Activated T-helper 1 cell treated with anti-CD3 and anti-CD28 coated beads, Interleukin-2, amount 50 U/mL, for 16 hours (primary cell): Measurements from ENCODE around the gene INSIG2.

Experiments
- DNase-seq, 2 donors: peaks; one replicate each; pipeline ENCODE4 v3.0.0-alpha.2; 2020; ENCODE audit warnings: low read depth in 1 of 2, low spot score in 1 of 2

The INSIG2 gene

DNA sequence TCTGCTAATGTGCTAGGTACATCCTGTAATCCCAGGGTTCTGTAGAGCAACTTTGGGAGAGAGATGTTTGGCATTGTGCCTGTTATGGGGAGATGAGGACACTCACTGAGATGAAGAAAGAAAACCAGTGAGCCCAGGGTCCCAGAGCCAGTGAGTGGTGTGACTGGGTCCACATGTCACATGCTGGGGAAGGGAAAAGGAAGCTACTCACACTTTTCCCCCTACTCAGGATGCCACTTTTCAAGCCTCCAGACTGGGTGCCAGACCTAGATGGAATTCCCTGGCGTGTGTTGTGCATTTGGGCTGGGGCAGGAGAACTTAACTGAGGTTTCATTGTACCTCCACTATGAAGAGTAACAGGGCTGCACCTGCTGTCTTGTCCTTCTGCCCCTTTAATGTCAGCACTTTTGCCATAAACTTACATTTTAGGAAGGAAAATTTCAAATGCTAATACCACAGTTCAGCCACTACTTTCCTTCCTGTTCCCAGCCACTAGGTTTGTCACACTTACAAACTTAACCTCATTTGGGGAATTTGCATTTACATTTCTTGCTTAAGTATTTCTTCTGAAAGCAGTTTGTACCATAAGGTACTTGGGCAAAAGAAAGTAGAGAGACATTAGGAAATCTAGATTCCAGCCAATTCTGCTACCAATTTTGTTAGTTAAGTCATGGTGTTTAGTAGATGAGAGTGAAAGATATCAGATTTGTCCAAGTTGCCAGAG, 10.2 kb downstream of the INSIG2 start:
- no peak for DNase-seq

DNA sequence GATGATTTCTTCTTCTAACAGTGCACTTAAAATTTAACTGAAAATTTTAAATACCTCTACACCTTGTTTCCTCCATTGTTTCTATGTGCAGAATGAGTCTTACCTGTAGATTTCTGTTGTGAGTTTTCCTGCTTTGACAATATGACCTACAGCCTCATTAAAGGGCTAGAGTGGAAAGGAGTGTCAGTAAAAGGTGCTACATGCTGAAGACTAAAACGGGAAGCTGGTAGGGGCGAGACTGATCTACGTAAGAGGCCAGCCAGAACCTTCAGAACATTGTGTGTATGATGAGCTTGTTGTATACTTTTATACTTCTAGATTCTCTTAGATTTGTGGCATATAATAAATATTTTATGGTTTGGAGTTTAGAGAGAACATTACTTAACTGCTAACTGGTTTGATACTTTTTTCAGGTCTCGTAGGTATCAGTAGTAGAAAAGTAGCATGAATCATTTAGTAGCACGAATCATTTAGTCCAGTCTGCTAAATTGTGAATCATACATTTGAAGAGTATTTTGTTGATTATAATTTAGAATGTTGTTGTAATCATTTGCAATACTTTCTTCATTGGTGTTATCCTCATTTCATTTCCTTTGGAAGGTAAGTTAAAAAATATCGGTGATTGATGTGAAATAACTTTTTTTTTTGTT, 14.3 kb downstream of the INSIG2 start:
- no peak for DNase-seq

DNA sequence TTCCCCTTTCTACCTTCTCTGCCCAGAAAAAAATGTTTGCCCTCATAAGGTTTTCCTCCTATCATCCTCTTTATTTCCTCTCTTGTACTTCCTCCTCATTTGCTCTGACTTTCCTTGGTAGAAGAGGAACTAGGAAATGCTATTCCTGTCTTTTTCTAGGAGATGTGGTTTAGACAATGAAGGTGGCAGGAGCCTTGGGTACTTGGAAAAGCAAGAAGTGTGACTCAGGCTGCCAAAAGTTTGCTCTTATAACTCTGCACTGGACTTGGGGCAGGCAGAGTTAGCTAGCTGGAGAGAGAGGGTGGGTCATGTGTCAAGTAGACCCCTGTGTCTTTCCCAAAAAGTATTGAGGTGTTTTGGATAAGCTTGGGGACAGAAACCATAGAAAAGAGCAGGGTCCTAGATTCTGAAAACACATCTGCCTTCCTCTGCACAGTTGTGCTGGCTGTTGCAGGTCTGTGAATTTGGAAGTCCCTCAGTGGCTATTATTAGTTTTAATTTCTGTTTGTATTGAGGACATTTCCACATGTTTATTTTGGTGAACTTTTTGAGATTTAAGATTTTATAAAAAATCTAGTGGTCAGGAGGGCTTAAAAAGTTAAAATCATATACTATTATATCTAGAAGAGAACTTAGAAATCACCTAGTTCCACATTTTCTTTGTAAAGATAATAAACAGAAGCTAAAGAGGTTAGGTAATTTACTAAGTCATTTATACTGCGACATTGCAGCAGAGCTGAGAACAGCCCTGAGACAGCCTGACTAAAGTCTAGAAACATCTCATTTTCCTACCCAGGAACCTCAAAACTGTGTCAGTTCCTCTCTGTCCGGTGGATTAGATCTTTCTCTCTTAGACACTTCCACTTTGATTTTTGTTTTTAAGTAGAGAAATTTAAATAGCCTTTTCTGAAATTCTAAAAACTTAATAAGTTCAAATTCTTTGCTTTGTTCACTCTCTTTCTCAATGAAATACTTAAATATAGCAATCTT, 16.0 kb downstream of the INSIG2 start:
- DNase-seq = no peak

DNA sequence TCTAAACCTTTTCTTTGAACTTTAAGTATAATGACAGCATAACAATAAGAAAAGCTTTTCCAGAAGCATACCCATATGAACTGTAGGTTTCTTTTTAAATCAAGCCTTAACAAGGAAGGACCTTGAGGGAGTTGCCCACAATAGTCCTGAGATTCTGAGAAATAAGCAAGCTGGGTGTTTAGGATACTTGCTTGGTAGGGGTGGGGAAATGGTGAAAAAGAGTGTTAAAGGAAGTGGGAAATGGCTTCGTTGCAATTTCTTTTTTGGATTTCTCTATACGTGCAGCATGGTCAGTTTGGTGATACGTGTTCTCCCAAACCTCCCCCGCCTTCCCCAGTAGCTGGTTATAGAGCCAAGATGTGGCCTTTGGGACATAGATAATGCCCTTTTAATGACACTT, 17.2 kb downstream of the INSIG2 start:
- no peak for DNase-seq

DNA sequence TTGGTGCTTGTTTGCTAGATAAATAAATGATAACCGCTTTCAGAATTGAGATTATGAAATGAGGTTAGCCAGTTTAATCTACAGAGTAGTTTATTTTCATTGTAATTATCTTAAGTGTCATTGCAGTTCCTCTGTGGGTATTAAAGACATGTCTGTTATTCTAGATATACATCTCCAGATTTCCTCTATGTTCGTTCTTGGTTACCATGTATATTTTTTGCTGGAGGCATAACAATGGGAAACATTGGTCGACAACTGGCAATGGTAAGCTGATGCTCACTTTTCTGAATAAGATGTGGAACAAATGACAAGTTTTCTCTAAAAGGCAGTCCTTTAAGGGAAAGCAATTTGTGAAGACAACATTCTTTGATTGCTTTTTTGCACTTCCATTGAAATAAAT, 18.7 kb downstream of the INSIG2 start:
- DNase-seq = no peak

DNA sequence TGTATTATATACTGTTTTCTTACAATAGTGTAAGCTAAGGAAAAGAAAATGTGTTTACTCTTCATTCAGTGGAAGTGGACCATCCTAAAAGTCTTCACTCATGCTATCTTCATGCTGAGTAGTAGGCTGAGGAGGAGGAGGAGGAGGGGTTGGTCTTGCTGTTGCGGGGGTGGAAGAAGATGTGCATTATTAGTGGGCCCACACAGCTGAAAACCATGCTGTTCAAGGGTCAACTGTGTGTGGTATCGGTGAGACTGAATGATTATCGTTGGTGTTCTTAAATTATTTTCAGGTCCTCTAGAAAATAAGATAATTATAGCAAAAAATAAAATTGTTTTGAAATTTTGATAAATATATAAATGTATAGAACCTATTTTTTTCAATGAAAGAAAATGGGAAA, 22.0 kb downstream of the INSIG2 start:
- DNase-seq = no peak

DNA sequence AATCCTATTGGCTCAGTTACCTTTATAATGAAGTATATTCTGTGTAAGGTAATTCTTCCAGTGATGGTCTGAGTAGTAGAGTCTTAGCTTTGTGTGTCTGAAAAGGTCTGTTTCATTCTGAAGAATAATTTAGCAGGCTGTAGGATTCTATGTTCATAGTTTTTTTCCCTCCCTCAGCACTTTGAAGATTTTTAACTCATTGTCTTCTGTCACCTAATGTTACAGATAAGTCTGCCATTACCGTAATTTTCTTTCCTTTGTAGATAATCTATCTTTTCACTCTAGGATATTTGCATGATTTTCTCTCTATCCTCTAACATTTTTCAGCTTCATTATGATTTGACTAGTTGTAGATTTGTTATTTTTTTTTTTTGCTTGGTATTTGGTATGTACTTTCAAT, 22.7 kb downstream of the INSIG2 start:
- DNase-seq = no peak

DNA sequence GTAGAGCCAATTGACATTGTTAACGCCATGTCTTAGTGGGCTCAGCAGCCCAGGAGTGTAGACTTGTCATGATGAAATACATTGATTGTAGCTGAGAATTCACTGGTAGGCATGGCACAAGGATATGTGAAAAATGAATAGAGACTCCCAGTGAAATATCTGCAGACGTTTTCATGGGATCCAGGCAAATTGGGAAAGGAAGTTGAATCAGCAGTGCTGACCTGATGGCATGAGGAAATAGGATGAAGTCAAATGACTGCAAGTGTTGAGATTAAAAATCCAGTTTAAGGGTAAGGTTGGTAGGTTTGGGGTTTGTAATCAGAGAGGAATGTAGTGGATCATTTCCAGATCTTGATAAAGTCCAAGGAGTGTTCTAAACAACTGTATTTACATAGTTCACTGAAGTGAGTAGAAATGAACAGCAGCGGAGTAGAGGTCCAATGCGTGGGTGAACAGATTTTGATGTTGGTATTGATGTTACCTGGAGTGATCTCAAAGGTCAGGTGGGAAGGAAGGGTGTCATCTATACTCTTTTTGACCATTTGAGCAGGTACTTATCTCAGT, 24.6 kb downstream of the INSIG2 start:
- no peak for DNase-seq

DNA sequence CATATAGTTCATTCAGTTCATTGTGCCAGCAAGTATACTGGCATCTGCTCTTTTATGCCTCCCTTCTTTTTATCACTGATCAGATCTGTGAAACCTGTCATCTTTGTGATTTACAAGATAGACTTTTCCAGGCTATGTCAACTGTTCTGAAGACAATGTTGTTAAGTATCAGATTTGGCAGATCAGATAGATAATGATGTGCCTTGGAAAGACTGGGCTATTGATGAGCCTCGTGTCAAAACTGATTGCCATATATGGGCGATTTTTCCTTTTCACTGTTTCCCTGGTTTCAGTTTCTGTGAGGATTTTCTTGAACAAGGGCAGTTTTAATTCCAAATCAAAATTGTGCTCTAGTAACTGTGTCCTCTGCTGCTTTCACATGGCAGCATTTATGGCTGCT, 26.6 kb downstream of the INSIG2 start:
- no peak for DNase-seq

DNA sequence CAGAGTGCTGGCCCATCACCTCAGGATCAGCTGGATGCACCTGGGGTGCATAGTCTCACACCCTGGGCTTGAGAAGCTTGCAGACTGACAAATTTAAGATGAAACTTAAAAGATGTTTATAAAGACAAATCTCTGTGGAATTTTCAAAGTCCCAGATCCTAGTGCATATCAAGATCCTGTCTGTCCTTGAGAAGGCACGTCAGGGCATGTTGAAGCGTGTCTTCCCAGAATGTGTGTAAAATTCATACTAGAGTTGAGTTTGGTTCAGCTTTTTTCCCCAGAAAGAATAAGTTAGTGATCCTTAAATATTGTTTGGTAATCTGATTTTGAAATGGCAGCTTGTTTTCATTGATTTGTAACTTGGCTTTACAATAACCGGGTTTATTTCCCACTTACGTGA, 27.5 kb downstream of the INSIG2 start:
- no peak for DNase-seq

DNA sequence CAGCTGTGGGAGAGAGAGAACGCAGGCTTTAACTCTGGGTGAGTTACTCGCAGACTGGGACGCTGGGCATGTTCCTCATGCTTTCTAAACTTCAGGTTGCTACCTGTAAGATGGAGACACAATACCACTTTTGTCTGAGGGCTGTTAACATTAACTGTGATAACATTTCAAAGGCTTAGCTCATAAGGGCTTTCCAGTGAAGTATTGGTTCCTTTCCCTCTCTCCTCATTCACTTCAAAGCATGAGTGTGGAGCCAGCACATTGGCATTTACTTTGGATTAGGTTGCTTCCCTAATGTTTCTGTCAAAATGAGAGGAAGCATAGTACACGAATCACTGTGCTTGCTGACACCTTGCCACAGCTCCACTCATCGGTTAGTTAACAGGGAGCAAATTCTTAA, 30.2 kb downstream of the INSIG2 start:
- no peak for DNase-seq

DNA sequence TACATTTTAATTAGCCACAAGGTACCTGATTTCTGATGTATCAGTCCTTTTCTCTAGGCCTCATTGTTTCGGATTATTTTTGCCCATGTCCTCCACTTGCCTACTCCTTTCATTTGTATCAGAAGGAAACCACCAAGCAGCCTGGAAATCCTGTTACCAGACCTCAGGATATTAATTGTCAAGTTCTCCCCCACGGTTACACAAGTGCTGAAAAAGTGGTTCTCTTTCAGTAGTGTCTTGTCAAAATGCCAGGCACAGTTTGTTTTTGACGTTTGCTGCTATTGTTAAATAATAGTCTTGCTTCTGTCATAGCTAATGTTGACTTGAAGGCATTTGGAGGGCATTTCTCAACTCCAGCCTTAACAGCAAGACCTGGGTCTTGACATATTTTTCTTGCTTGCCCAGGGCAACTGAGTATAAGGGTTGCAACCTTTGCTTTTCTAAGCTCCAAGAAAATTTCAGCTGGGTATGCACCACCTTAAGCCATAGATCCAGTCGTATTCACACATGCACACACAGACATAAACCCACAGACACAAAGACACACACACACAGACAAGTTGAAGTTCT, 31.0 kb downstream of the INSIG2 start:
- no peak for DNase-seq

DNA sequence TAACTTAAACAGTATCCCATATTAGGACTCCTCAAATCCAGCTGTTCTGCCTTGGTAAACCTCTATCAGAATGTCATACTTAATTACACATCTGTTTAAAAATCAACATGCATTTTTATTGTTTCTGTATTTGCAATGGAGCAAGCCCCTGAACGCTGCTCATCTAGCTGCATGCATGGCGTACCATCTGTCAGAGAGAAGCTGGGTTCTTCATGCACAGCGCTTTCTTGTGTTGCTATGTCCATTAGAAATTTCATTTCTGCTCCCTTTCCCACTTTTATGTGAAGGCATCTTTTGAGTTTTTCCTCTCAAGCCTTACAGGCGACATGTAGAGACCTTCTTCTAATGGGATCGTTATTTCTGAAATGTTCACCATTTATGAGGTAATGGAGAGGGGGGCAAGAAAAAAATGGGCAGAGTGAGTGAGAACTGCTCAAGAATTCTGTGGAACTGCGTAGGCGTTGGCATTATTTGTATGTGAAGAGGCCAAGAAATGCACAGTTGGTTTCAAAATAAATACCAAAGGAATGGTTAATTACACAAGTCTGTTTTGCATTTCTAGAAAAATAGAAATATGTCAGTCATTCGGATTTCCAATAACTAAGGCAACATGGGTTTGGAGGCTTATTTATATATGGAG, 31.6 kb downstream of the INSIG2 start:
- DNase-seq = no peak

DNA sequence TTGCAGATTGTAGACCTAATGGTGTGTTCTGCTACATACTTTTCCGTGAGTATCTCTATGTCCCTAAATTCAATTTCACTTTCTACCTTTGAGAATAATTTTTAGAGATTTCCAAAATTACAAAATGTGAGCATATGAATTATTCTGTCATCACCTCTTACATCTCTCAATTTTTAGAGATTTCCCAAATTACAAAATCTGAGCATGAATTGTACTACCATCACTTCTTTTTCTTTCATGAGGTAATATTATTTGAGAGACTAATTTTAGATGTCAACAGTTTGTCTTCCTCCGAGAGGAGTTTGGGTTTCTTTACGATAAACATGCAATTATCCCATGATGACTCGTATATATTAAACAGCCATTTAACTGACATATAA, 32.1 kb downstream of the INSIG2 start:
- DNase-seq = no peak

DNA sequence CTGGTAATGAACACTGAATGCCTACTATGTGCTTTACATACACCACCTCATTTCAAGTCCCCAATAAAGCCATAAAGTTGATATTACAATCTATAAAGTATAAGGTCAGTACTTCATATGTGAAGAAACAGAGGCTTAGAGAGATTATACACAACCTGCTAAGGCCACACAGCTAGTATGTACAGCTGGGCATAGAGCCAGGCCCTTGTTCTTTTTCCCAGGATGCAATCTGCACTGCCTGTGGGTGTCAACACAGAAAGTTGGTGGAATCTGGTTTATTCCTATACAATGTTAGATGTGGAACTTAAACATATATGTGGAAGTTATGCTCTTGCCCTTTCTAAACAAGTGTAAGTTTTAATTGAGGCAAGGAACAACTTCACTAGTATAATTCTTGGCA, 32.8 kb downstream of the INSIG2 start:
- no peak for DNase-seq

DNA sequence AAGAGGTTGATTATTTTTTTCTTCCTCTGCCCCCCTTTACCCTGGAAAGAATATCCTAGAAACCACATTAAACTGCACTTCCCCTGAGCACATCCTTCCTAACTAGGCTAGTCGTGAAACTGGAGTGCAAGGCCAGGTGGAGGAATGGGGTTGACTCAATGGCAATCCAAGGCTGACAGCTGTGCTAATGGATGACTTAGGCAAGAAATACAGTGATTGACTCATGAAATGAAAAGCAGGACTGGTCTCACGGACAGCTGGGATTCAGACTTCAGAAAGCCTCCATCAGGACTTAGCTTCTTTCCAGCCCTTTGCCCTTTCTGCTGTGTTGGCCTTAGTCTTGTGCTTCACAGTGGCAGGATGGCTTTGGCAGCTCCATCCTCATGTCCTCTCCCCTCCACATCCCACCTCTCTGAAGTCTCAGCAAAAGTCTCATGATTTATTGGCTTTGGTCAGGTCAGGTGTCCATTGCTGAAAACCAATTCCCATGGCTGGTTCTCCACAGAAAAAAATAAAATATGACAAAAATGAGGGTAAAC, 33.8 kb downstream of the INSIG2 start:
- no peak for DNase-seq

DNA sequence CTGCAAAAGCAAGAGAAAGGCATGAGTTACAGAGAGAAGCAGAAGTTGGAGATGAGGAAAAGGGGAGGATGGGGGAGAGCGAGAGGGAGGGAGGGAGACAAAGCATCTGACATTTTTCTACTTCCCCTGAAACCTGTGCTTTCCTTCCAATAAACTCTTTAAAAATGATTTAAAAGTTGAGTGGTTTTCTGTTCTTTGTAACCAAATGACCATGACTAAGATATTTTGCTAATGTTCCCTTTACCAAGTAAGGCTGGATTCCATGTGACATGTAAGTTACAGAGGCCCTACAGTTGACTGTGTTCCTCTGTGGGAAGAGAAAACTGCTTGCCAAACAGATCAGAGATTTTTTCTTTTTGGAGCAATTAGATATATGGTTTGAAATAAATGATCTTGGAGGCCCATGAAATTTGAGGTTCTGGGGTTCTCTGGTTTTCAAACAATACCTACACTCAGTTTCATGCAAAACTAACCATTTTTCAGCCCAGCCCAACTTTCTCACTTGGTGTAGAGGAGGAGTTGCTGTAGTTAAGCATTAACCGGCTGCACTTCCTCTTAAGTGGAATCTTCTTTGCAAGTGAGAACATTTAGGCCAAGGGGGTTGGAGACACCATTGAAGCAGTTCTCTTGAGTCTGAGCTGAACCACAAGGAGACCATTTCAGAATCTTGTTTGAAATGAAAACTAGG, 34.5 kb downstream of the INSIG2 start:
- DNase-seq = no peak

DNA sequence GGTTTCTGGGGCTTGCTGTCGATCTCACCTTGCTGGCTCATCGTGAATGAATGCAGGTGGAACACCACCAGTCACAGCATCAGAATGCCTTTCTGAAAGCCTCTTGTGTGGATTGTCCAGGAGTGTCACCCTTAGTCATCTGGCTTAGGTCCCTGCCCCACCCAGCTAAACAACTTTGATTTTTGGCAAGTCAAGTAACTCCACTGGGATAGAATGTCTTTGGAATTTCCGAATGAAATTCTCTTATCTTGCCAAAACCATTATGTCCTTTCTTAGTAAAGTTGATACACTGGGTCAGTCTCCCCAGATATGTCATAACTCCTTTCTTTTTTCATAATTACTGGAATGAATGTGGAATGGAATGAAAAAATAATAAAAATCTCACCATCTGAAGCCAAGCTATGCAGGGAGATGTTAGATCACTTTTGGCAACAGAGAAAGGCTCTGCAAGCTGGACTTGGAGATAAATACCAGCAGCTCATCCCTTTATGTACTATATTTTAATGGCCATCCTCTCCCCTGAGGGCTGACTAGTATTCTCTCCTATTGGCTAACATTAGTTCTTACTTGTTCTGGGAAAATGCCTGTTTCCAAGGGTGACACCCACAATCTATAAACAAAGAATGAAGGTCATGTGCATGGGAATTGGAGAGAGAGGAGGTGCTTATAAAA, 35.4 kb downstream of the INSIG2 start:
- no peak for DNase-seq

DNA sequence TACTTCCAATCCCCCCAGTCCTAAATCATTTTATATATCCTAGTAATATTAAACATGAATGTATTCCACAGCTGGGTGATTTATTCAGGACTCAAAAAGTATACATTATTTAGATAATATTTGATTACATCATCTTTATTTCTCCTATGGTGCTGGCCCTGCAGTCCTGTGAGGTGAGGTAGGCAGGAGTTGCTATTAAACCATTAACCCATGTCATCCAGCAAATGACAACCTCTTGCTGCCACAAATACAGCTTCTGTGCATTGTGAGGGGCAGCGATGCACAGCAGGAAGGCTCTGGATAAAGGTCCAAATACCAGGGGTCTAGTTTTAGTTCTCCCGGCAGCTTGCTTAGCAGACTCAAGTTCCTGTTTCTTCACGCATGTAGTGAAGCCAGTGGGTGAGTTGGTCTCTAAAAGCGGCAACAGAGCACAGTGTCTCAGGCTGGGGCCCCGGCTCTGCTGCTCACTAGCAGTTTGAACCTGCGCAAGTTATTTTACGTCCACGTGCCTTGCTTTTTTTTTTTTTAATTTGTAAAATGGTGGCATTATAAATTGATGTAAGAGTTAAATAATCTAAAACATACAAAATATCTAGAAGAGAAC, 36.1 kb downstream of the INSIG2 start:
- DNase-seq = no peak
